Caco-2 (cell line): Measurements from ENCODE around the gene SLC10A2. TPM values are rescaled to one million over a fixed set of nuclear protein-coding genes. Genes with fewer than 3 reads are reported as not detected.
"Not testable (repeated sequence)": the region's sequence is repeated elsewhere in the genome, so short reads cannot be mapped to it uniquely, and the experiment has no call there.

Source experiments
- BruUV-seq: library from RNA; stranded (reverse); fragments of 400-500 nt; replicated peaks from 2 replicates; lab custom pipeline; 2021; lab: Mats Ljungman, UMichigan
- CTCF ChIA-PET: fragments of 300-600 bp; sonication (Branson Sonifier 250); formaldehyde crosslinking; loops from one replicate; lab custom pipeline; 2022; ENCODE audit warnings: antibody characterized with exemption; lab: Charles Lee
- POLR2A ChIA-PET: fragments of 300-600 bp; sonication (Branson Sonifier 250); formaldehyde crosslinking; loops from one replicate; lab custom pipeline; 2022; ENCODE audit warnings: antibody characterized with exemption; lab: Charles Lee
- DNase-seq, 2 experiments: peaks; one replicate each; pipeline versions ENCODE4 v3.0.0 to v3.0.0-alpha.2; 2020 to 2022
- H3K27me3 ChIP-seq: replicated peaks from 2 replicates; pipeline ENCODE4 v1.6.0; 2011; ENCODE audit warnings: low read length; ENCODE audit not compliant: control insufficient read depth, insufficient read depth
- H3K36me3 ChIP-seq: 2 replicates; pipeline ENCODE4 v1.5.1; 2011; ENCODE audit warnings: low read length; ENCODE audit not compliant: control insufficient read depth, insufficient read depth
- H3K4me1 ChIP-seq: fragments of 250-450 bp; sonication (Bioruptor Pico); 2 replicates; pipeline ENCODE4 v1.5.1; 2020; ENCODE audit warnings: mild to moderate bottlenecking
- H3K4me3 ChIP-seq: 2 replicates; pipeline ENCODE4 v1.5.1; 2011; ENCODE audit warnings: low read depth, mild to moderate bottlenecking, control low read depth, low read length
- H3K9me3 ChIP-seq: fragments of 250-450 bp; sonication (Bioruptor Pico); 2 replicates; pipeline ENCODE4 v1.5.1; 2020; ENCODE audit warnings: mild to moderate bottlenecking, moderate library complexity
- H3K27ac Mint-ChIP-seq: one replicate; pipeline ENCODE4 v1.8.0; 2022; ENCODE audit warnings: mixed read lengths; ENCODE audit not compliant: unreplicated experiment
- H3K27me3 Mint-ChIP-seq: one replicate; pipeline ENCODE4 v1.8.0; 2022; ENCODE audit warnings: mixed read lengths; ENCODE audit not compliant: insufficient read depth, unreplicated experiment
- H3K36me3 Mint-ChIP-seq: one replicate; pipeline ENCODE4 v1.8.0; 2022; ENCODE audit warnings: mild to moderate bottlenecking, mixed read lengths; ENCODE audit not compliant: insufficient read depth, unreplicated experiment
- H3K4me1 Mint-ChIP-seq: one replicate; pipeline ENCODE4 v1.8.0; 2022; ENCODE audit warnings: low read depth, mixed read lengths; ENCODE audit not compliant: unreplicated experiment
- H3K4me3 Mint-ChIP-seq: one replicate; pipeline ENCODE4 v1.8.0; 2022; ENCODE audit warnings: mild to moderate bottlenecking, moderate library complexity, mixed read lengths; ENCODE audit not compliant: unreplicated experiment
- H3K9me3 Mint-ChIP-seq: one replicate; pipeline ENCODE4 v1.8.0; 2022; ENCODE audit warnings: mixed read lengths; ENCODE audit not compliant: unreplicated experiment
- CTCF ChIP-seq, 2 experiments: fragments of 200-600 bp in 1 of 2; IDR thresholded peaks; 1 replicate in 1 of 2; 2 replicates in 1 of 2; pipeline versions ENCODE4 v1.5.1 to v1.8.0; 2011 to 2022; ENCODE audit warnings: antibody characterized with exemption in 1 of 2, control low read depth in 1 of 2, inconsistent platforms in 1 of 2, low read depth in 1 of 2, low read length in 1 of 2, mild to moderate bottlenecking in 1 of 2, moderate library complexity in 1 of 2; ENCODE audit not compliant: insufficient read depth in 1 of 2, severe bottlenecking in 1 of 2, unreplicated experiment in 1 of 2
- intact Hi-C: fragments of 100-400 bp; cut with micrococcal nuclease; formaldehyde crosslinking; loops from one replicate; pipeline ENCODE4 v1.10.0; 2022; ENCODE audit not compliant: unreplicated experiment
- total RNA-seq: library from RNA; stranded (reverse); gene quantifications from 2 replicates; pipeline ENCODE4 v1.2.3, GENCODE V29; 2022

Gene SLC10A2
- total RNA-seq, 1 experiment from 2014 or later: not detected

- ChIA-PET POLR2A (no interaction called here), CTCF (no interaction called here)
- TF ChIP-seq CTCF (IDR thresholded peaks at IDR 0.05; ENCODE audit: insufficient read depth in 1 of 2, low read depth in 1 of 2, low read length in 1 of 2, severe bottlenecking in 1 of 2, unreplicated experiment in 1 of 2): no peak
- BruUV-seq: no TSS peak
- Histone ChIP-seq H3K9me3 (peaks cover 20% of the 10 kb centered on the region), H3K4me1 (no peaks in the 10 kb centered on the region), H3K27me3 (no peaks in the 10 kb centered on the region), H3K4me3 (no peak overlapping the region), H3K36me3 (no peaks in the 10 kb centered on the region)
- Mint-ChIP-seq H3K4me3 (no peak overlapping the region), H3K9me3 (peaks cover 19% of the 10 kb centered on the region), H3K27ac (no peak overlapping the region), H3K4me1 (no peaks in the 10 kb centered on the region), H3K27me3 (no peaks in the 10 kb centered on the region), H3K36me3 (no peaks in the 10 kb centered on the region)
- intact Hi-C loops: no loop called here
- DNase-seq: no peak
Observed at GRCh38 chr13:103097366-103097928, 31.2 kb upstream of the SLC10A2 start.

- H3K36me3 ChIP-seq, H3K4me1 Mint-ChIP-seq, POLR2A ChIA-PET, DNase-seq, H3K27ac Mint-ChIP-seq, CTCF ChIA-PET, intact Hi-C loops, H3K27me3 ChIP-seq, H3K36me3 Mint-ChIP-seq, H3K4me3 Mint-ChIP-seq, H3K27me3 Mint-ChIP-seq, H3K4me1 ChIP-seq, H3K4me3 ChIP-seq, BruUV-seq: not testable (repeated sequence)
- H3K9me3 ChIP-seq: peaks cover 22% of the 10 kb centered on the region
- peaks cover 47% of the 10 kb centered on the region for H3K9me3 Mint-ChIP-seq
Observed at GRCh38 chr13:103093649-103094048, 27.4 kb upstream of the SLC10A2 start.

GRCh38 chr13:103087275-103087674, 21.1 kb upstream of the SLC10A2 start:
- no peaks in the 10 kb centered on the region for H3K27me3 ChIP-seq
- no peaks in the 10 kb centered on the region for H3K4me1 ChIP-seq
- BruUV-seq: no TSS peak
- Mint-ChIP-seq H3K36me3 (no peaks in the 10 kb centered on the region), H3K27ac (no peak overlapping the region), H3K4me1 (no peaks in the 10 kb centered on the region), H3K9me3 (peaks cover 26% of the 10 kb centered on the region), H3K4me3 (no peak overlapping the region), H3K27me3 (no peaks in the 10 kb centered on the region)
- no peak for DNase-seq
- intact Hi-C loops: no loop called here
- ChIA-PET CTCF (no interaction called here), POLR2A (no interaction called here)
- H3K9me3 ChIP-seq: peaks cover under 1% of the 10 kb centered on the region; the same call in 1 of the 2 replicates
- no peaks in the 10 kb centered on the region for H3K36me3 ChIP-seq
- no peak for TF ChIP-seq CTCF (IDR thresholded peaks at IDR 0.05; ENCODE audit: insufficient read depth in 1 of 2, low read depth in 1 of 2, low read length in 1 of 2, severe bottlenecking in 1 of 2, unreplicated experiment in 1 of 2)
- H3K4me3 ChIP-seq: no peak overlapping the region
